ENCODE measurements around the gene CHD9. TPM values are rescaled to one million over a fixed set of nuclear protein-coding genes. Genes with fewer than 3 reads are reported as not detected.

The CHD9 gene
- total and polyA plus RNA-seq, 9 of the 15 experiments (the other 6 are each of a cell fraction or from before 2014, with no cell fraction given): 29.0 to 69.3 (median 40.6) TPM

GRCh38 chr16:53261276-53261675, 206.5 kb downstream of the CHD9 start:
- in situ Hi-C loops (cut with MboI) (no loop called here), intact Hi-C loops (cut with micrococcal nuclease) (no loop called here)
- WGBS (ENCODE audit: insufficient coverage, low coverage, missing lambda C conversion rate): 88% methylated on average over 1 of the region's 2 CpGs
- Histone ChIP-seq H2AFZ (ENCODE audit: low read depth, low read length) (no peak overlapping the region), H3K4me3 (no peak overlapping the region), H3K27me3 (ENCODE audit: control insufficient read depth in 2 of 2, insufficient read depth in 2 of 2, low read length in 2 of 2) (no peaks in the 10 kb centered on the region), H3K27ac (ENCODE audit: extremely low read depth, low read depth, low read length) (no peak overlapping the region), H4K20me1 (replicated peaks; ENCODE audit: control insufficient read depth, insufficient read depth, low read length) (no peaks in the 10 kb centered on the region), H3K9me1 (ENCODE audit: control insufficient read depth, insufficient read depth, low read length) (no peaks in the 10 kb centered on the region), H3K9ac (ENCODE audit: insufficient read depth in 1 of 2, low read depth in 2 of 2, low read length in 2 of 2) (no peak overlapping the region), H3K4me2 (ENCODE audit: insufficient read depth, low read length) (no peak overlapping the region), H3K4me1 (replicated peaks in 1 of 2; ENCODE audit: control insufficient read depth in 2 of 2, insufficient read depth in 2 of 2, low read length in 2 of 2) (no peaks in the 10 kb centered on the region), H3K9me3 (replicated peaks; ENCODE audit: control insufficient read depth, insufficient read depth, low read depth, low read length) (no peaks in the 10 kb centered on the region), H3K36me3 (ENCODE audit: control insufficient read depth, insufficient read depth, low read length) (peaks cover 85% of the 10 kb centered on the region), H3K79me2 (ENCODE audit: control insufficient read depth, insufficient read depth, low read length) (no peaks in the 10 kb centered on the region)
- DNase-seq (ENCODE audit: extremely low read depth in 1 of 4, low spot score in 3 of 4) (no peak), FAIRE-seq (no peak), ATAC-seq (no peak)
- BruUV-seq (replicated peaks): no TSS peak
- CTCF ChIA-PET (ENCODE audit: low intra/inter-chr PET ratio): interaction anchor here (0.5 kb wide), 1 partner anchor 8 kb away, joined by 4 read pairs; no protein-coding TSS in a partner anchor
- TF ChIP-seq ARID4B (CRISPR knock-in tag; IDR thresholded peaks at IDR 0.05) (no peak), ZNF121 (CRISPR knock-in tag; conservative IDR thresholded peaks at IDR 0.05) (peak; percentile 62), MBD1 (CRISPR knock-in tag; IDR thresholded peaks at IDR 0.05) (no peak), EP400 (IDR thresholded peaks at IDR 0.05) (no peak), HDAC6 (IDR thresholded peaks at IDR 0.05; ENCODE audit: low read depth, low read length) (no peak), GABPB2 (CRISPR knock-in tag; conservative IDR thresholded peaks at IDR 0.05) (no peak), ZZZ3 (IDR thresholded peaks at IDR 0.05) (no peak)
- POLR2A ChIA-PET: no interaction called here
